ENCODE measurements around the gene DOCK2. TPM values are rescaled to one million over a fixed set of nuclear protein-coding genes. Genes with fewer than 3 reads are reported as not detected.

The DOCK2 gene
- total RNA-seq, 2 experiments from 2014 or later: 192 to 203 TPM

GRCh38 chr5:169796731-169797130 is 159.7 kb downstream of the DOCK2 start:
- Mint-ChIP-seq H3K27ac (no peak overlapping the region), H3K4me1 (ENCODE audit: low read depth) (peaks cover 26% of the 10 kb centered on the region), H3K9me3 (no peaks in the 10 kb centered on the region), H3K27me3 (ENCODE audit: low read depth) (no peaks in the 10 kb centered on the region), H3K4me3 (no peak overlapping the region), H3K36me3 (ENCODE audit: low read depth) (peaks cover 46% of the 10 kb centered on the region)
- no peak for DNase-seq
- CTCF ChIA-PET: no interaction called here
- intact Hi-C loops (cut with micrococcal nuclease): no loop called here

GRCh38 chr5:169797577-169797976 is 160.5 kb downstream of the DOCK2 start:
- H3K9me3 Mint-ChIP-seq: no peaks in the 10 kb centered on the region
- intact Hi-C loops (cut with micrococcal nuclease): no loop called here
- CTCF ChIA-PET: interaction anchor here (0.5 kb wide), 1 partner anchor 563 kb away, joined by 3 read pairs; no protein-coding TSS in a partner anchor
- peaks cover 28% of the 10 kb centered on the region for H3K4me1 Mint-ChIP-seq (ENCODE audit: low read depth)
- no peaks in the 10 kb centered on the region for H3K27me3 Mint-ChIP-seq (ENCODE audit: low read depth)
- DNase-seq: no peak
- no peak overlapping the region for H3K27ac Mint-ChIP-seq
- H3K4me3 Mint-ChIP-seq: no peak overlapping the region
- peaks cover 49% of the 10 kb centered on the region for H3K36me3 Mint-ChIP-seq (ENCODE audit: low read depth)

GRCh38 chr5:169798438-169798837 is 161.4 kb downstream of the DOCK2 start:
- intact Hi-C loops (cut with micrococcal nuclease): no loop called here
- DNase-seq: no peak
- Mint-ChIP-seq H3K4me3 (no peak overlapping the region), H3K36me3 (ENCODE audit: low read depth) (peaks cover 49% of the 10 kb centered on the region), H3K4me1 (ENCODE audit: low read depth) (peaks cover 29% of the 10 kb centered on the region), H3K9me3 (no peaks in the 10 kb centered on the region), H3K27me3 (ENCODE audit: low read depth) (no peaks in the 10 kb centered on the region), H3K27ac (no peak overlapping the region)
- CTCF ChIA-PET: no interaction called here

- no peak for DNase-seq
- Mint-ChIP-seq H3K27ac (no peak overlapping the region), H3K36me3 (ENCODE audit: low read depth) (peaks cover 47% of the 10 kb centered on the region), H3K4me3 (no peak overlapping the region), H3K9me3 (no peaks in the 10 kb centered on the region), H3K27me3 (ENCODE audit: low read depth) (no peaks in the 10 kb centered on the region), H3K4me1 (ENCODE audit: low read depth) (peaks cover 34% of the 10 kb centered on the region)
- CTCF ChIA-PET: no interaction called here
- intact Hi-C loops (cut with micrococcal nuclease): no loop called here
These were observed 162.0 kb downstream of the DOCK2 start for GRCh38 chr5:169798906-169799660.

GRCh38 chr5:169801324-169801777 is 164.3 kb downstream of the DOCK2 start:
- intact Hi-C loops (cut with micrococcal nuclease): loop anchor here (1.0 to 10.0 kb wide), 3 partner anchors 98 to 463 kb away; no protein-coding TSS in a partner anchor
- DNase-seq: no peak
- Mint-ChIP-seq H3K27ac (no peak overlapping the region), H3K36me3 (ENCODE audit: low read depth) (peaks cover 40% of the 10 kb centered on the region), H3K27me3 (ENCODE audit: low read depth) (no peaks in the 10 kb centered on the region), H3K4me1 (ENCODE audit: low read depth) (peaks cover 44% of the 10 kb centered on the region), H3K9me3 (no peaks in the 10 kb centered on the region), H3K4me3 (no peak overlapping the region)
- CTCF ChIA-PET: no interaction called here

GRCh38 chr5:169801781-169802180 is 164.7 kb downstream of the DOCK2 start:
- intact Hi-C loops (cut with micrococcal nuclease): loop anchor here (1.0 to 10.0 kb wide), 3 partner anchors 98 to 463 kb away; no protein-coding TSS in a partner anchor

GRCh38 chr5:169803077-169803981 is 166.3 kb downstream of the DOCK2 start:
- no peak for DNase-seq
- Mint-ChIP-seq H3K27me3 (ENCODE audit: low read depth) (no peaks in the 10 kb centered on the region), H3K4me3 (no peak overlapping the region), H3K36me3 (ENCODE audit: low read depth) (peaks cover 35% of the 10 kb centered on the region), H3K4me1 (ENCODE audit: low read depth) (peaks cover 39% of the 10 kb centered on the region), H3K27ac (peak overlapping the region; percentile 9), H3K9me3 (no peaks in the 10 kb centered on the region)
- intact Hi-C loops (cut with micrococcal nuclease): loop anchor here (10.0 kb wide), 2 partner anchors 271 to 461 kb away; no protein-coding TSS in a partner anchor
- CTCF ChIA-PET: no interaction called here

More at GRCh38 chr5:169801781-169802180, 164.7 kb downstream of the DOCK2 start:
- CTCF ChIA-PET: no interaction called here
- H3K9me3 Mint-ChIP-seq: no peaks in the 10 kb centered on the region
- H3K4me1 Mint-ChIP-seq (ENCODE audit: low read depth): peaks cover 42% of the 10 kb centered on the region
- no peaks in the 10 kb centered on the region for H3K27me3 Mint-ChIP-seq (ENCODE audit: low read depth)
- no peak overlapping the region for H3K27ac Mint-ChIP-seq
- DNase-seq: no peak
- H3K4me3 Mint-ChIP-seq: no peak overlapping the region
- H3K36me3 Mint-ChIP-seq (ENCODE audit: low read depth): peaks cover 38% of the 10 kb centered on the region

- H3K9me3 Mint-ChIP-seq: no peaks in the 10 kb centered on the region
- peaks cover 38% of the 10 kb centered on the region for H3K36me3 Mint-ChIP-seq (ENCODE audit: low read depth)
- no peaks in the 10 kb centered on the region for H3K27me3 Mint-ChIP-seq (ENCODE audit: low read depth)
- H3K4me1 Mint-ChIP-seq (ENCODE audit: low read depth): peaks cover 39% of the 10 kb centered on the region
- H3K4me3 Mint-ChIP-seq: peak overlapping the region; percentile 50
- CTCF ChIA-PET: interaction anchor here (0.6 to 1.0 kb wide), 6 partner anchors 22 to 615 kb away, joined by 3 to 4 read pairs (median 3); no protein-coding TSS in a partner anchor
- DNase-seq: peak; percentile 17
- H3K27ac Mint-ChIP-seq: peak overlapping the region; percentile 92
- intact Hi-C loops (cut with micrococcal nuclease): loop anchor here (1.0 to 10.0 kb wide), 12 partner anchors 52 to 1228 kb away; partner anchors contain the start of genes INSYN2B, PANK3 and SPDL1
These were observed 167.8 kb downstream of the DOCK2 start for GRCh38 chr5:169804861-169805260.

GRCh38 chr5:169805527-169805934 is 168.5 kb downstream of the DOCK2 start:
- Mint-ChIP-seq H3K9me3 (no peaks in the 10 kb centered on the region), H3K4me1 (ENCODE audit: low read depth) (peaks cover 38% of the 10 kb centered on the region), H3K27me3 (ENCODE audit: low read depth) (no peaks in the 10 kb centered on the region), H3K36me3 (ENCODE audit: low read depth) (peaks cover 37% of the 10 kb centered on the region), H3K4me3 (peak overlapping the region; percentile 1), H3K27ac (peak overlapping the region; percentile 92)
- DNase-seq: peak; percentile 81
- intact Hi-C loops (cut with micrococcal nuclease): loop anchor here (1.0 to 10.0 kb wide), 12 partner anchors 51 to 1228 kb away; partner anchors contain the start of genes INSYN2B, PANK3 and SPDL1
- CTCF ChIA-PET: interaction anchor here (0.8 to 1.0 kb wide), 3 partner anchors 45 to 266 kb away, joined by 3 read pairs; no protein-coding TSS in a partner anchor

- Mint-ChIP-seq H3K27ac (peak overlapping the region; percentile 92), H3K27me3 (ENCODE audit: low read depth) (no peaks in the 10 kb centered on the region), H3K36me3 (ENCODE audit: low read depth) (peaks cover 35% of the 10 kb centered on the region), H3K4me3 (peak overlapping the region; percentile 1), H3K9me3 (no peaks in the 10 kb centered on the region), H3K4me1 (ENCODE audit: low read depth) (peaks cover 36% of the 10 kb centered on the region)
- intact Hi-C loops (cut with micrococcal nuclease): loop anchor here (1.0 to 10.0 kb wide), 12 partner anchors 51 to 1229 kb away; partner anchors contain the start of genes INSYN2B, PANK3 and SPDL1
- CTCF ChIA-PET: interaction anchor here (0.8 to 1.0 kb wide), 2 partner anchors 44 to 224 kb away, joined by 3 read pairs; no protein-coding TSS in a partner anchor
- DNase-seq: peak; percentile 14
These were observed 169.0 kb downstream of the DOCK2 start for GRCh38 chr5:169805937-169806700.

- Mint-ChIP-seq H3K27me3 (ENCODE audit: low read depth) (no peaks in the 10 kb centered on the region), H3K27ac (no peak overlapping the region), H3K36me3 (ENCODE audit: low read depth) (peaks cover 34% of the 10 kb centered on the region), H3K4me3 (no peak overlapping the region), H3K9me3 (no peaks in the 10 kb centered on the region), H3K4me1 (ENCODE audit: low read depth) (peaks cover 29% of the 10 kb centered on the region)
- intact Hi-C loops (cut with micrococcal nuclease): loop anchor here (5.0 to 10.0 kb wide), 4 partner anchors 267 to 1231 kb away; partner anchors contain the start of gene PANK3
- no peak for DNase-seq
- CTCF ChIA-PET: no interaction called here
These were observed 171.1 kb downstream of the DOCK2 start for GRCh38 chr5:169808118-169808581.
